ENCODE data around the gene ZNF136.

- TF ChIP-seq ZNF132 (tag by site-specific recombination; IDR thresholded peaks at IDR 0.05; ENCODE audit: borderline replicate concordance) (no peak), SP3 (tag by site-specific recombination; IDR thresholded peaks at IDR 0.05) (no peak), ZNF350 (tag by site-specific recombination; IDR thresholded peaks at IDR 0.05) (no peak), CTCF (tag by site-specific recombination; IDR thresholded peaks at IDR 0.05) (no peak), SALL2 (tag by site-specific recombination; IDR thresholded peaks at IDR 0.05; ENCODE audit: borderline replicate concordance) (no peak), ZNF785 (tag by site-specific recombination; IDR thresholded peaks at IDR 0.05) (no peak)
Measured at GRCh38 chr19:12198136-12198535, 35.2 kb downstream of the ZNF136 start.

Measured in HEK293 (cell line).